ENCODE results near the gene TMEM171. TPM values are rescaled to one million over a fixed set of nuclear protein-coding genes. Genes with fewer than 3 reads are reported as not detected.

Gene TMEM171
- total RNA-seq, 1 experiment from 2014 or later, result not detected

- no peak for DNase-seq (ENCODE audit: low spot score)
These were observed 771 bp upstream of the TMEM171 start for GRCh38 chr5:73119451-73120157.

GRCh38 chr5:73121119-73121463 lies 716 bp downstream of the TMEM171 start:
- no peak for DNase-seq (ENCODE audit: low spot score)

GRCh38 chr5:73122875-73123810 lies 2.8 kb downstream of the TMEM171 start:
- DNase-seq (ENCODE audit: low spot score), result no peak

GRCh38 chr5:73125289-73125688 lies 4.9 kb downstream of the TMEM171 start:
- no peak for DNase-seq (ENCODE audit: low spot score)

GRCh38 chr5:73126381-73126780 lies 6.0 kb downstream of the TMEM171 start:
- no peak for DNase-seq (ENCODE audit: low spot score)

DNA sequence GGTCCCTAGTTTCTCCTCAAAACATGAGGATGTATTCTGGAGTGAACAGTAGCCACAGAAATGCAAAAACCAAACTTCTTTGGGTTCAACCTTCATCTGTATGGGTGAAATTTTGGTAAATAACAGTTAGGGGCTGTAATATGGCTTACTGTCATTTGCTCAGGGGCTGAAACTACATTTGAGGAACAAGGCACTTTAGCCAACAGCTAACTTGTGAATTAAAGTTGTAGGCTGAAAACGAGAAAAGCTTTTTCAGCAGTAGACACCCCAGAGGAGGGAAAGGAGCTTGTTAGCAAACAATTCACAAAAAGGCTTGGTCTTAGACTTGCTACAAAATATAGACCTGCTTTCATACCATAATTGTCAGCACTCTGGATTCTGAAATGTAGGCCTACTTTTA lies 6.6 kb downstream of the TMEM171 start:
- no peak for DNase-seq (ENCODE audit: low spot score)

GRCh38 chr5:73129143-73129542 lies 8.8 kb downstream of the TMEM171 start:
- no peak for DNase-seq (ENCODE audit: low spot score)

DNA sequence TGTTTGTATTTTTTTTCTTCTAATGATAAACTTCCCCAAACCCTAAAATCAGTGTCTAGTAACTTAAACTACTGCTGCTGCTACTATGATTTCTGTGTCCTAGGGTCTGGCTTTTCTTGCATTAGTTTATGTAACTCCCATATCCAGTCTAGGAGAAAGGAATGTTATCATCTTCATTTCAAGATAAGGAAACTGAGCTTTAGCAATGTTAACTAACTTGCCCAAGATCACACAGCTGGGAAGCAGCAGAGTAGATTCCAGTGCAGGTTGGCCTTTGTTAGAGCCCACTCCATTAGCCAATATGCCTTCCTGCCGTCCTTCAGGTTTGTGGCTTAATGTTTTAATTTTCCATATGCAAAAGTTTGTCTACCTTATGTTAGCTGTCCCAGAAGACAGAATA lies 10.4 kb downstream of the TMEM171 start:
- DNase-seq (ENCODE audit: low spot score), result no peak

- no peak for DNase-seq (ENCODE audit: low spot score)
These were observed 11.5 kb downstream of the TMEM171 start for GRCh38 chr5:73131711-73132425.

DNA sequence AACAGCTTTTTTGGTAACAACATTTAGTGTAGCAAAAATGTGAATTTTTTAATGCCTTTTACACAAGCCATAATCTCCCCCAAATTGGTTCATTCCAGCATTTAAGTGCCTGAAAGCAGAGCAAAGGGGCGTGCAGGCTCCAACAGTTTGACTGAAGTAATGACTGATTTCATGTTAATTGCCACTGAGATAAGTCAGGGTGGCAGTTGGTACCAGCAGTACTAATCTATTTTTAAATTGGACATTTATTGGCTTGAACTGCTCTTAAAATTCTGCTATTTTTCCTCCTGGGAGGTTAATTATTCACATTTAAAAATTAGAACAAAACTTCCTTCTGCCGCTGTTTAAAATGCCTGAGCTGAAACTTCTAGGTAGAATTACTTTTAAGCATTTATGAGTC lies 12.4 kb downstream of the TMEM171 start:
- no peak for DNase-seq (ENCODE audit: low spot score)

GRCh38 chr5:73135021-73135420 lies 14.6 kb downstream of the TMEM171 start:
- no peak for DNase-seq (ENCODE audit: low spot score)

GRCh38 chr5:73135429-73136054 lies 15.2 kb downstream of the TMEM171 start:
- DNase-seq (ENCODE audit: low spot score), result peak; percentile 38

DNA sequence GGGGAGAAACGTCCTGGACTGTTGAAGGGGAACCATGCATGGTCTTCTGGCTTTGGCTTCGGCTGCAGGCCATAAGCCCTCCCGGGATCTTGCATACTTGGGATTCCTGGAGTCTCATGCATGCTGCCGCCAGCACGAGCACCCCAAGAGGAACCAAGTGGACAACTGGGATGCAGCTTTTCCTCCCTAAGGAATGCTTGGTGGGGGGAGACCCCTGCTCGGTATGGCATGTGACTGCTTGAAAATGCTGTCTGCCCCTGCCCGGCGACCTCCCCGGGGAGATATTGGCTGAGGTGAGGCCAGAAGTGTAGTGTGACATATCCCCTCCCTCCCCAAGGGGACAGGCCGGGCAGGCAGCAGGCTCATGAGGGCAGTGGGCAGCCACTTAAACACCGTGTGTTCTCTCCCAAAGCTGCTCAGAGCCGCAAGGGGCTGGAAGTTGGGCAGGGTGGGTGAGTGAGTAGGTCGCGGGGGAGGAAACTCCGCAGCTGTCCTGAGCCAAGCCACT lies 15.7 kb downstream of the TMEM171 start:
- DNase-seq (ENCODE audit: low spot score), result no peak

- DNase-seq (ENCODE audit: low spot score), result no peak
These were observed 17.5 kb downstream of the TMEM171 start for GRCh38 chr5:73137563-73138530.

DNA sequence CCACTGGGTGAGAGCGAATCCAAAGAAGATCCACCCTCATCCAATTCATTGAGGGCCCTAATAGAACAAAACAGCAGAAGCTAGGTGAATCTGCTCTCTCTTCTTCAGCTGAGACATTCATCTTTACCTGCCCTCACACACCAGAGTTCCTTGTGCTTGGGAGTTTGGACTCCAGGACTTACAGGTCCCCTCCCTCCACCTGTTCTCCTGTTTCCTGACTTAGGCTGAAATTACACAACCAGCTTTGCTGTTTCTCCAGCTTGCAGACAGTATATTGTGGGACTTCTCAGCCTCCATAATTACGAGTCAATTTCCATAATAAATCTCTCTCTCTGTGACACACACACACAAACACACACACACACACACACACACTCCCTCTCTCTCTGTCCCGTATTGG lies 19.1 kb downstream of the TMEM171 start:
- DNase-seq (ENCODE audit: low spot score), result no peak

GRCh38 chr5:73140801-73141200 lies 20.4 kb downstream of the TMEM171 start:
- DNase-seq (ENCODE audit: low spot score), result no peak

DNA sequence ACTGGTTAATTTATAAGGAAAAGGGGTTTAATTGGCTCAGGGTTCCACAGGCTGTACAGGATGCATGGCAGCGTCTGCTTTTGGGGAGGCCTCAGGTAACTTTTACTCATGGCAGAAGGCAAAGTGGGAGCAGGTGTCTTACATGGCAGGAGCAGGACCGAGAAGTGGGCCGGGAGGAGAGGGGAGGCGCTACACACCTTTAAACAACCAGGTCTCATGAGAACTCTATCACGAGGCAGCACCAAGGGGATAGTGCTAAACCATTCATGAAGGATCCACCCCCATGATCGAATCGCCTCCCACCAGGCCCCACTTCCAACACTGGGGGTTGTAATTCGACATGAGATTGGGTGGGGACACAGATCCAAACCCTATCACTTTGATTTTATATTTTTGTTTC lies 21.7 kb downstream of the TMEM171 start:
- DNase-seq (ENCODE audit: low spot score), result no peak

- no peak for DNase-seq (ENCODE audit: low spot score)
These were observed 23.3 kb downstream of the TMEM171 start for GRCh38 chr5:73143716-73144115.

DNA sequence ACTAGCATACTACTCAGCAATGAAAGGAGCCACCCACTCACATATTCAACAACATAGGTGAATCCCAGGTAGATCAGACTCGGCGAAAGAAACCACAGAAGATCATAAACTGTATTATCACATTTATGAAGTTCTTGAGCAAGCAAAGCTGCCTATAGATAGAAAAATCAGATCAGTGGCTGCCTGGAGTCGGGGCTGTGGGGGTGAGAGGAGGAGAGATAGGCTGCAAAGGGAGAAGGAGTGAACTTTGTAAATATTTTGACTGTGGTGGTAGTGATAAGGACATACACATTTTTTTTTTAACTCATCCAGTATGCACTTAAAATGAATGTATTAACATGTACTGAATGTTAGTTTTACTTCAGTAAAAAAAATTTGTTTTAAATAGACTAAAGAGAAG lies 29.2 kb downstream of the TMEM171 start:
- DNase-seq (ENCODE audit: low spot score), result no peak

DNA sequence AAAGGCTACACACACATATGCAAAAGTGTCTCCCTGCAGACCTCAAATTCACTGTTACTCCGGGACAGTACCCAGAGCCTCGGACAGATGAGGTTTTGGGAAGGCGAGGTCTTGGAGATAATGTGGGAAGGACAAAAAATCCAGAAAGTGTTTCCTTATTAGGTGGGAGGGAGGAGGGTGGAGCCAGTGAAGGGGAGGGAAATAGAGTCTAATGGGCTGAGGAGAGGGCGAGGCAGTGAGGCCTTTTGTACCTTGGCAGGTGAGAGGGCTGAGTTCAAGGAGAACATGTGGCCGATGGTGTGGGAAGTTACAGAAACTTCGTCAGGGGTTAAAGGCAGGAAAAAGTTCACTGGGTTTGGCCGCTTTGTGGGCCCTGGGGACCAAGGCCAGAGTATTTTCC lies 30.5 kb downstream of the TMEM171 start:
- no peak for DNase-seq (ENCODE audit: low spot score)
